Activated CD4-positive, alpha-beta T cell treated with anti-CD3 and anti-CD28 coated beads for 24 hours (primary cell): ENCODE results near the gene PDSS2.

Experiments
- DNase-seq, 2 donors: peaks; one replicate each; pipeline ENCODE4 v3.0.0-alpha.2; 2020; ENCODE audit warnings: low read depth in 2 of 2

The PDSS2 gene

GRCh38 chr6:107271208-107271790, 188.1 kb downstream of the PDSS2 start:
- no peak for DNase-seq

GRCh38 chr6:107267634-107268033, 191.7 kb downstream of the PDSS2 start:
- DNase-seq = no peak

GRCh38 chr6:107267006-107267405, 192.4 kb downstream of the PDSS2 start:
- no peak for DNase-seq

- DNase-seq = no peak
These were observed 192.8 kb downstream of the PDSS2 start for GRCh38 chr6:107266563-107266962.

GRCh38 chr6:107264357-107264840, 195.0 kb downstream of the PDSS2 start:
- DNase-seq = no peak

- DNase-seq = no peak
These were observed 199.4 kb downstream of the PDSS2 start for GRCh38 chr6:107259951-107260350.

GRCh38 chr6:107248147-107248546, 211.2 kb downstream of the PDSS2 start:
- no peak for DNase-seq

- no peak for DNase-seq
These were observed 212.3 kb downstream of the PDSS2 start for GRCh38 chr6:107246972-107247615.

GRCh38 chr6:107246249-107246971, 213.0 kb downstream of the PDSS2 start:
- DNase-seq = no peak

GRCh38 chr6:107244742-107245480, 214.5 kb downstream of the PDSS2 start:
- DNase-seq = no peak

GRCh38 chr6:107244082-107244741, 215.2 kb downstream of the PDSS2 start:
- no peak for DNase-seq

GRCh38 chr6:107243471-107243870, 215.9 kb downstream of the PDSS2 start:
- no peak for DNase-seq

- no peak for DNase-seq
These were observed 221.2 kb downstream of the PDSS2 start for GRCh38 chr6:107237992-107238660.

- no peak for DNase-seq
These were observed 223.9 kb downstream of the PDSS2 start for GRCh38 chr6:107235511-107235910.

- DNase-seq = no peak
These were observed 224.4 kb downstream of the PDSS2 start for GRCh38 chr6:107235007-107235406.

- DNase-seq = no peak
These were observed 228.1 kb downstream of the PDSS2 start for GRCh38 chr6:107231243-107231642.

GRCh38 chr6:107230448-107230847, 228.9 kb downstream of the PDSS2 start:
- no peak for DNase-seq

- DNase-seq = no peak
These were observed 229.3 kb downstream of the PDSS2 start for GRCh38 chr6:107230024-107230423.

- no peak for DNase-seq
These were observed 230.6 kb downstream of the PDSS2 start for GRCh38 chr6:107228754-107229153.

GRCh38 chr6:107221519-107221918, 237.8 kb downstream of the PDSS2 start:
- no peak for DNase-seq

GRCh38 chr6:107219851-107220250, 239.5 kb downstream of the PDSS2 start:
- DNase-seq = no peak
